HG03442 (cell line): ENCODE results near the gene ZNF831.

ENCODE experiments used
- ATAC-seq: cut with Tn5 transposase; IDR thresholded peaks from one replicate; pipeline ENCODE4 v1.9.1; 2021; ENCODE audit warnings: mild to moderate bottlenecking, moderate library complexity; ENCODE audit not compliant: unreplicated experiment

Gene ZNF831

GRCh38 chr20:59163631-59164530, at the start of gene ZNF831:
TSS of gene ZNF831 (plus strand) at chr20:59163821. CDS start at chr20:59191020, 27,199 bp downstream.
- ATAC-seq = no peak

GRCh38 chr20:59117526-59117925, 46.1 kb upstream of the ZNF831 start:
- ATAC-seq = no peak

DNA sequence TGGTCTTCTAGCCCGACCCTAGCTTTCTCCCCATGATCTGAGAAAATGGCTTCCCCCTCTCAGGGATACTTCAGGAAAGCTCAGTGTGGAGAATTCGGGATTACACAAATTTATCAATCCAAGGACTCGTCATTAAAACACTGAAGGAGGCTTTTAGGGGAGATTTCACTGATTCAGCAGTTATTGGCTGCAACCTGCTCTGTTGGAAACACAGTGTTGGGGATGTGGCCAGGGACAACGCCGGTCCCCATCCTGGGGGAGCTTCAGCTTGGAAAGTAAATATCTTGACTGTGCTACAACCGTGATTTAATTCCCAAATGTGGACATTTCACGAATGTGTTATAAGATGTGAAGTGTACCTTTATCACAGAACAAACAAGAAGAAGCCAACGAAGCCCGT, 44.8 kb upstream of the ZNF831 start:
- ATAC-seq = no peak

GRCh38 chr20:59120491-59120890, 43.1 kb upstream of the ZNF831 start:
- ATAC-seq = no peak

GRCh38 chr20:59120919-59121318, 42.7 kb upstream of the ZNF831 start:
- ATAC-seq = no peak

DNA sequence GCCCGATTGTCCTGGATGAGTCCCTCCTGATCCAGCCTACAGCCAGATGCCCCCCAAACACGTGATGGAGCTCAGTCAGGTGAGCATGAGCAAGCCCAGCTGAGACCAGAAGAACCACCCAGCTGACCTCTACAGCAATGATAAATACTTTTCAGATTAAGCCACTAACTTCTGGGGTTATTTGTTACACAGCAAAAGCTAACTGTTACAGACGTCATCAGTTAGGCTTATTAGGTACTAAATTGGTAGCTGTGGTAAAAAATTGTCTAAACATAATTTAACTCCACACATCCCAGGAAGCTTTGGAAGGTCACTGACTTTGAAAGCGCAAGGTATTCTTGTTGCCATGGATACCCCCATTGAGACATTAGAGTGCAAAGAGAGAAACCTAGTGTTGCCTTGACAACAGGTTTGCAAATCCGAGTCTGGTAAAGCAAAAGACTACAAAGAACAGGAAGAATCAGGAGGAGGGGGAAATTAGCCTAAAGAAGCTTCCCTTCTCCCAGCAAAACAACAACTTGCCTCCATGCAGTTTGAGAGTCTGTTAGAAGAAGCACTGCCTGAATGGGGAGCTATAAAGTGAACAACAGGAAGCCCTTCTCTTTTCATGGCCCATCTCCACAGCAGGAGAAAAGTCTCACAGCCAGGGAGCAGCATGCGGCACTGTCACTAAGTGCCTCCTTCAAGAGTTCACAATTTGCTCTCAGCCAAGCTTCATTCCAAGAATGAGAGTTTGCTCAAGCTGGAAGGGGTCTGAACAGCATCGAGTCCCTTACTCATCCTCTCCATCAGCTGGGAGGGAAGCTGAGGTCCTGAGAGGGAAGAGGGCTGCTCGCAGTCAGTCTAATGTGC, 41.7 kb upstream of the ZNF831 start:
- no peak for ATAC-seq

- ATAC-seq = no peak
These were observed 41.1 kb upstream of the ZNF831 start for GRCh38 chr20:59122566-59122919.

DNA sequence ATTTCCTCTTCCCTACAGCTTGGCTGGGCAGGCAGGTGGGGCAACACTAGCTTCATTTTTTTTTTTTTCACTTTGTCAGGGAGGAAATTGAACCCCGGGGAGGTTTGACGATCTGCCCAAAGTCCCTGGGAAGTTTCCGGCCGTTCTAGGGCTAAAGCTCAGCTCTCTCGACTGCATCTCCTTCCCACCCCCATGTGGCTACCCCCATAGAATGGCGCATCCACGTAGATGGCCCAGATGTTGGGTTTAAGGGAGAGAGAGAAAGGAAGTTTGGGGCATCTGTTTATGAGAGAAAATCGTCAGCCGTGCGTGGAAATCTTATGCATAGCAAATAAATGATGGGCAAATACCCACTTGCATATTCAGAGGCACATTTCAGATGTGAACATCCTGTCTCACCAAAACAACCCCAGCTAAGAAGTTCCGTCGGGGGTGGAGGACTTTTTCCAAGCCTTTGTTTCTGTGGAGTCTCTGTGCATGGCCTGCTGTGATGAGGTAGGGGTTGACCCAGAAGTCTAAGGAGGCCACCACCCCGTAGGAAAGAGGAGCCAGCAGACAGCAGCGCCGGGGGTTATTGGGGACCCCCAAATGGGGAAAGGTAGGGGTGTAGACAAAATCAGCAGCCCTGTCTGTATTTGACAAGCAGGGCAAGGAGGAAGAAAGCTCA, 40.5 kb upstream of the ZNF831 start:
- no peak for ATAC-seq

GRCh38 chr20:59123678-59124255, 39.9 kb upstream of the ZNF831 start:
- no peak for ATAC-seq

DNA sequence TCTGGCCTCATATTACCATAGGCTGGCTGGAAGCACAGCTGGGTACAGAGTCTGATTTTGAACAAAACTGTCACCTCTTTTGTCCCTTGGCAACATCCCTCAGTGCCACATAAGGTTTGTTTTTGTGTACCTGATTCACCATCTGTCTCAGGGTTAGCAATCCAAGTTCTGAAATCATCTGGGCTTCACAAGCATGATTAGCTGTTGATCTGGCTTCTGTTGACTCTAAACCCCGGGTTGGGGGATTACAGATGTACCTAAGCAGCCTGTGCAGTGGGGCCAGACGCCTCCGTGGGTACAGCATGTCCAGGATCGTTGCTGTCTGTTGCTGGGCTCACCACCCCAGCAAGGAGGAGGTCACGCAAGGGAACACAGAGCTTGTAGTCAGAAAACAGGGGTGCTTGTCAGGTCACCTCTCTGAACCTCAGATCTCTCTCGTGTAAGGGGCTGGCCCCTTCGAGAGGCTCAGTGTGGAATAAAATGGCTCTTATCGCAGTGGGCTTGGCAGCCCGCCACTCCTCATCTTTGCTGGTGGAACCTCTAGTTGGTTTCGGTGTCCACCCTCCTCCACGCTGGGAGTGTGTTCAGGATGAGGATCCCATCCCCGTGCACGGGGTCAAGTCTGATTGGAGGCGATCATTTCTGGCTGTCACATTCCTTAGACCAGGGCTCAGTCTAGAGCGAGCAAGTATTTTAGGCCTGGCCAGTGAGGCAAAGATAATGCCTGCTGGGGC, 39.2 kb upstream of the ZNF831 start:
- ATAC-seq = no peak

GRCh38 chr20:59125332-59125731, 38.3 kb upstream of the ZNF831 start:
- no peak for ATAC-seq

- no peak for ATAC-seq
These were observed 37.8 kb upstream of the ZNF831 start for GRCh38 chr20:59125836-59126235.

GRCh38 chr20:59127839-59128238, 35.8 kb upstream of the ZNF831 start:
- no peak for ATAC-seq

DNA sequence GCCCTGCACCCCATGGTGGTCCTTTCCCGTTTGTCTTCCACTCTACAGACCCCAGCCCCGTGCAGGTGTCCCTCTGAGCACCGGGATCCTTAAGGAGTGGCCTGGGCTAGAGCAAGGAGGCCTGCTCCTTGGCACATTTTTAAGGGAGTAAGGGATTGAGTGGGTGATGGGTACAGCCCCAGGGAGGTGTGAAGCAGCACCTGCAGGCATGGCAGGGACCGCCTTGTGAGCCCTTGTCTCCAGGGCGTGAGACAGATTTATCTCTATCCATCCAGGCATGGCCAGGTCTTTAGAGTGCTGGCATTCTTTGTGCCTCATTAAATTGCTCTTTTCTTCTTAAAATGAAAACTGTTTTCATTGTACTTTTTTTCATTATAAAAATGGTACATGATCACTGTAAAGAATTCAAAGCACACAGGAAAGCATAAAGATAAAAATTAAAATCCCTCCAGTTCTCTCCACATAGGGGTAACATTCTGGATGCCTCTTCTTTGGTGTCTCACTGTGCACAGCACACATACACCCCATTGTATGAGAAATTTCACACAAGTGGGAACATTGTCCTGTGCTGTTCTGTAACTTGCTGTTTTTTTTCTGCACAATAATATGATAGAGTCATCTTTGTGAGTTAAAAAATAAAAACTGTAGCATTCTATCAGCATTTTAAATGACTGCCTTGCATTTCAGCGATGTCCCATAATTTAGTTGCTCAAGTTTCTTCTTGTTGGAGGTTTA, 31.9 kb upstream of the ZNF831 start:
- ATAC-seq = no peak

DNA sequence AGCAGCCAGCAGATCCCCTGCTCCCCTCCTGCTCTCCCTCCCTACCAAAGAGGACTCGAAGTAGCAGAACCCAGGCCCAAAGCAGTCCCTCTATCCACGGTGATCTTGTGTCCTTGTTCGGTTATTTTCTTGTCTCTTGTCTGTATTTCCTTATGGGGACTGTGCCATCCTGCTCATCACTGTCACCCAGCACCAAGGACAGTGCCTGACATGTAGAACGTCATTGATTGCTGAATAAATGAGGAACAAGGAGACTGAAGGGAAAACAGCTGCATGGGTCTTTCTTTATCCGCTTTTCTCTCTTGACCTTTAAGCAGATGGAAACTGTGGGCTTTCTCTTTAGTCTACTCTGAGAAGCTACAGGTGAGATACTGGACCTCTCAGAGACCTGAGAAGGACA, 29.4 kb upstream of the ZNF831 start:
- no peak for ATAC-seq

DNA sequence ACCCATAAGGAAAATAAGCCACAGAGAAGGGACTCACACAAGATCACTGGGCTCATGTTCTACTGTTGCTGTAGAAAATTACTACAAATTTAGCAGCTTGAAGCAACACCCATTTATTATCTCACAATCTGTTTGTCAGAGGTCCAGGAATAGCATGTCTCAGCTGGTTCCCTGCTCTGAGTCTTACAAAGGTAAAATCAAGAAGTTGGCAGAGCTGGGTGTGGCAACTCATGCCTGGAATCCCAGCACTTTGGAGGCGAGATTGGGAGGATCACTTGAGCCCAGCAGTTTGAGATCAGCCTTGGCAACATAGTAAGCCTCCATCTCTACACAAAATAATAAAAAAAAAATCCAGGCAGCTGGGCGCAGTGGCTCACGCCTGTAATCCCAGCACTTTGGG, 28.5 kb upstream of the ZNF831 start:
- no peak for ATAC-seq

DNA sequence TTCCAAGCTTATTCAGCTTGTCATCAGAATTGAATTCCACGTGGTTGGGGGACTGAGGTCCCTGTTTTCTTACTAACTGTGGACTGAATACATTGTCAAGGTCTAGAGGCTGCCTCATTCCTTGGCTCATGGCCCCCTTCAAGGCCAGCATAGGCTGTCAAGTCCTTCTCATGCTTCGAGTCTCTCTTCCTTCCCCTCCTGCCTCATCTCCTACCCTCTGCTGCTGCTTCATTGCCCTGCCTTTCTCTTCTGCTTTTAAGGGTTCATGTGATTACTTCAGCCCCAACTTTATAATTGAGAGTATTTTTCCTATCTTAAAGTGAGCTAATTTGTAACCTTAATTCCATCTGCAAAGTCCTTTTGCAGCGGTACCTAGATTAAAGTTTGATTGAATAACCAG, 27.6 kb upstream of the ZNF831 start:
- no peak for ATAC-seq

DNA sequence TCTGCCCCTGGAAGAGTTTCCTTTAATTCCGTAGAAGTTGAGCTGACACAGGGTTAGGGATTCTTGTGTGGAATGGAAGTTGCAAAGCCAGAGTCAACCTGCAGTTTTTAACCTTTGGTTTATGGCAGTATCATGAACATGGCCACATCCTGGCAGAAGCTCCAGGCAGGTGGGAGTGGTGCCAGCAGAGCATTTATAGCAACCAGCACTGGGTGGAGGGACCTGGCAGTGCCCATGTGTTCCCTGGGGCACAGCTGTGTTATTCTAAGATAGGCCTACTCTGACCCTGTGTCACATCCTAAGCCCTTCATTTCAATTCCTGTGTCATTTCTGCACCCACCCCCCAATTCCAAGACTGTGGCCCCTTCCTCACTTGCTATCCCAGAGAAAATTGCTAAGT, 26.1 kb upstream of the ZNF831 start:
- no peak for ATAC-seq

DNA sequence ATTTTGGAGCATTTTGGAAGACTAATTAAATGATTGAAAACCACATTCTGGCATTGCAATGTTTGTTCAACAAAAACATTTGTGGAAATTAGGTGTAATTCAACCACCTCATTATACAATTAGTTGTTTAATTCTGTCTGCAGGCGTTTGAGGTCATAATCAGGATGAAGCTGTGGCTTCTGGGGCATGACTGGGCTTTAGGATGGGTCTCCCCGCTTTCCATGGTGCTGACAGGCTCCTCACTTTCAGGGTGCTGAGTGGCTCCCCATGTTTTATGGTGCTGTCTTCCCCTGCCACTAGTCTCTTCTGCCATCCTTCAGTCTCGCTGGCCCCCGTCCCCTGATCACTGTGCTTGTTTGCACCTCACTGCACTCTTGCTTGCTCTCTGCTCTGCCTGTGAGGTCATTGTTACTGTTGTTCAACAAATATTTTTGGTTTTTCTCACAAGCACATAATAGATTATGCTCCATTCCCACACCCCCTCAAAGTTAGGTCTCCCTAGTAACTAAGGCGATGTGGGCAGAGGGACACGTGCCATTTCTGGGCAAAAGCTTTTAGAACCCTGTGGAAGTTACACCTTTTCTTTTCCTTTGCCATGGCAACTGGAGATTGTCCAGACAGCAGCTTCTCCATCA, 25.4 kb upstream of the ZNF831 start:
- ATAC-seq = no peak
